GM19468 (cell line): ENCODE data around the gene GRM4.

Source experiments
- ATAC-seq: cut with Tn5 transposase; IDR thresholded peaks from one replicate; pipeline ENCODE4 v1.9.1; 2021; ENCODE audit warnings: mild to moderate bottlenecking, moderate library complexity, moderate number of reproducible peaks; ENCODE audit not compliant: unreplicated experiment; ENCODE audit errors: extremely low read depth

Gene GRM4

DNA sequence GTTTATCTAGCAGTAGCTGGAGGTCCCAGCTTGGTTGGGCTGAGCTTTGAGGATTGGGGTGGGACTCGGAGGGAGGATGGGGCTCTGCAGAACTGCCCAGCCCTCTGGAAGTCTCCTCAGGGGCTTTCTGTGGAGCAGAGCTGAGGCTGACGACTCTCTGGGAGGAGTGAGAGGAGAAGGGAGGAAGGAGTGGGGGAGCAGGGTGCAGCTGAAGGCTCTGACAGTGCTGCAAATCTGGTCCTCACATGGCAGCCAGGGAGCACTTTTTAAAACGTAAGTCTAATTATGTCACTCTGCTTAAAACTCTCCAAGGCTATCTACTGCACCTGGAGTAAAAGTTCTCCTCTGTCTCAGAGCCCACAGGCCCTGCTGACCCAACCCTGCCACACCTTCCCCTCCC lies 32.4 kb downstream of the GRM4 start:
- no peak for ATAC-seq

GRCh38 chr6:34112126-34112525 lies 33.8 kb downstream of the GRM4 start:
- ATAC-seq, result no peak

GRCh38 chr6:34110610-34111009 lies 35.3 kb downstream of the GRM4 start:
- no peak for ATAC-seq

- ATAC-seq, result no peak
Measured at GRCh38 chr6:34108176-34108575, 37.7 kb downstream of the GRM4 start.

DNA sequence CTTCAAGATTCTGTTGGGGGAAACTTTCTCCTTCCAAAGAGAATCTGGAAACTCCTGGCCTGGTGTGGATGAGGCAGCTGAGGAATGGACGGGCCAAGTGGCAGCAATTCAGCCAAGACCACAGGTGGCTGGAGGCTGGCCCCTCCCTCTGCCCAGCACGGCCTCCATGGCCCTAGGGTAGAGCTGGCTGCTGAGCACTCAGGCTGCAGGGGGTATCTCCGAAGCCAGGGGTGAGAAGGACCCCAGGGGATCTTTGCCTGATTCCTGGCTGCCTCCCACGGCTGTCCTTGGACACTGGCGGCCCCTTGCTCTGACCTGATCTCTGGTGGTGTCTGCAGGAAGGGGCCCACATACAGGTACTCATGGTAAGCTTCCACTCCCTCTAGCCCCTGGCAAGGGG lies 39.0 kb downstream of the GRM4 start:
- ATAC-seq, result no peak

- ATAC-seq, result no peak
Measured at GRCh38 chr6:34106421-34106820, 39.5 kb downstream of the GRM4 start.

GRCh38 chr6:34104628-34105027 lies 41.3 kb downstream of the GRM4 start:
- ATAC-seq, result no peak

- no peak for ATAC-seq
Measured at GRCh38 chr6:34104186-34104585, 41.7 kb downstream of the GRM4 start.

DNA sequence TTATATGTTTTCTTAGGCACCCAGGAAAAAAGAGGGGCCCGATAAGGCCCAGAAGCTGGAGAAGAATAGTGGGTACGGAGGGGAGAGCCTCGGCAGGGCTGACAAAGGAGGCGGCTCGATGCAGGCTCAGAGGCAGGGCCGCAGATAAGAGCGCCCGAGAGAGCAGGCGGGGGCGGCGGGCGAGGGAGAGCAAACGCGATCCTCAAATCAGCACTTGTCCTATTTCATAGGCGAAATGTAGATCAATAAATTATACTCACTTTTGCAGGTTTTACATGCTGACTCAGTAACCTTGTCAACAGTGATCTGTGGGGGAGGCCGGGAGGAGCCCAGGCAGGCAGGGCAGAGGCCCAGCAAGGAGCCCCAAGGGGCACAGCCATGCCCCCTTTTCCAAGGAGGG lies 42.6 kb downstream of the GRM4 start:
- ATAC-seq, result no peak

GRCh38 chr6:34102696-34103095 lies 43.2 kb downstream of the GRM4 start:
- no peak for ATAC-seq

DNA sequence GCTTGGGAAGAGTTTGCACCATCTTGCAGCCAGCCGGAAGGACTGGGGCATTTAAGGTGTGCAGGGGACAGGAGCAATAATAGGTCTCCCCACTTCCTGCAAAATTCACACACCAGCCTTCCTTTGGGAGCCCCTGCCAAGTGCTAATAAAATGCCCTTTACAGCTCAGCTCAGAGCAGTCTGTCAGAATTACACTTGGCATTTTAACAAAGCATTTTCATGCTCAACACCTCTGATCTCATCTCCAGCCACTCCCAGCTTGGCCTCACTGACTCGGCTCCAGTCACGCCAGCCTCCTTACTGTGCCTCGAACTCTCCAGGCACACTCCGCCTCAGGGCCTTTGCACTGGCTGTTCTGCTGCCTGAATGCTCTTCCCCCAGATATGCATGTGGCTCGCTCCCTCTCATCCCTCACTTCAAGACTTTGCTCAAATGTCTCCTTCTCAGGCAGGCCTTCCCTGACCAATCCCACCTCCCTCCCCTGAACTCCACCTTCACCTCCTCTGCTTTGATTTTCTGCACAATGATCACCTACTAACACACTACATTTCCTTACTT lies 43.7 kb downstream of the GRM4 start:
- no peak for ATAC-seq

DNA sequence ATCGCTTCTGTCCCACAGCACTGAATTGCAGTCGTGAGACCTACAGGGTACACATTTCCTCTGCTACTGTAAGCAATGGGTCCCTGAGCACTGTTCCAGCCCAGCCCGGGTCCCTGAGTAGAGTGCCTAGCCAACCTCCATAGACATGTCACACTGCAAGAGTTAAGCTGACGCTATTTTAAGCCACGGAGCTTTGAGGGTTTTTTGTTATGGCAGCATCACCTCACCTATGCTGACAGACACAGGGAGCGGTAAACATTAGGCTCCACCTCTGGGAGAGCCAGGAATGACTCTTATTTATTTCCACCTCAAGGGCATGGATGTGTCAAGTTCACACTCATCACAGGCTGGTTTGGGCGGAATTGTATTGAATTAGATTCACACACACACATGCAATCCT lies 45.1 kb downstream of the GRM4 start:
- no peak for ATAC-seq

DNA sequence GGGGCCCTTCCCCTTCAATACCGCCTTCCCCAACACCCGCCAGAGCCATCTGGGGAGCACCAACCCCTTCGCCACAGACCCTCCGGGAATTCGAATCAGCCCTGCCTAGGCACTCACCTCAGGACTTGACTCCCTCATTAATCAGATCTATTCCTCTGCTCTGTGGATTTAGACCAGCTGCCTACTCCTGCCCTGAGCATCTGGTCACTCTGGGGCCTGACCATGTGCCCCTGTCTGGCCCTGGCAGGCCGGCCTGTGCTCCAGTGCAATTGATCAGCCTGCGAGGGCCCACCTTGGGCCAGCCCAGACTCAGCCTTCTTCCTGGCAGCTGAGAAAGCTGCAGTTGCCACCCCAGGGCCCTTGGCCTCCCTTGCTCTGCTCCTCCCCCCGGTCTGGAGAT lies 46.0 kb downstream of the GRM4 start:
- ATAC-seq, result no peak

DNA sequence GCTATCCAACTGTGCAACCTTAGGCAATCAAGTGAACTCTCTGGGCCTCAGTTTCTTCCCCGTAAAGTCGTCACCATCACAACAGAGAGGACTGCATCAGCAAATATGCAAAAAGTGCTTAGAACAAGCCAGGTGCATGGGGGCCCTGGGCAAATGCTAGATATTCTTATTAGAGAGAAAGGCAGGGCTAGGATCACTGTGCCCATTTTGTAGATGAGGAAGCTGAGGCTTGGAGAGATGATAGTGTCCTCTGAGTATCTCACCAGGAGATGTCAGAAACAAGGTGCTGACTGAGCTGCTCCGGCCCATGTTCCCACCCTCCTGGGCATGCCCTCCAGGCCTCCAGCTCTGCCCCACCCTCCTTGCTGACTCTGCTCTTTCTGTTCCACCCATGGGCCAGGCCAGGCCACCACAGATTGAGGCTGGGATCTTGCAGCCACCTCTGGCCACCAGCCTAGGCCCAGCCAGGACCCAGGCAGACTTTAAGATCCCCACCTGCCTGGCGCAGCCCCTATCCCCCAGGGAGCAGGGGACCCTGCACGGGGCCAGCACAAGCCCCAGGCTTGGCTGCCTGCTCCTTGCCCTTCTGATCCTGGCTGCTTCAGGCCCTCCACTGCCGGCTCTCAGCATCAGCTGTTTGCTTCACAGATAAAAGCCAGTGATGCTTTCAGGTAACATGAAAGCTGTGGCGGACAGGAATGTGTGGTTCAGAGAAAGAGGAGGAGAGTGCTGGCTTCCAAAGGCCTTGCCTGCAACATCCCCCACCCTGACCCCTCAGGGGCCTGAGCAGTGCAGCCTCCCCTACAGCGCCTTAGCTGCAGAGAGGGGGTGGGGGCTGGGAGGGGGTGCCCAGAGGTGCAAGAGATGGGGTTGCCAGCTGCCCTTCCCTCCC lies 47.6 kb downstream of the GRM4 start:
- ATAC-seq, result no peak

DNA sequence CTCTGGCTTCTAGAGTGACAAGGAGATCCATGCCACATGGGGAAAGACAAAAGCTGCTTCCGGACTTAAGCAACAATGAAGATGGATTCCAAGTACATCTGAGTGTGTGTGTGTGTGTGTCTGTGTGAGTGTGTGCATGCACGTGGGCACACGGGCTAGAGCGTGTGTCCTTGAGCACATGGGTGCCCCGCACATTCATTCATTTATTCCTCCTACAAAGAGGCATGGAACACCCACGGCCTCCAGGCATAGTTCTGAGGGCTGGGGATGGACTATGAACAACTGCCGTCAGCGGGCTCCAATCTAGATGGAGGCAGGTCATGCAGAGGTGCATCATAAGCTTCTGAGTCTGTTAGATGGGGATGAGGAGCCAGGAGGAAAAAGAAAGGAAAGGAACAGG lies 49.1 kb downstream of the GRM4 start:
- no peak for ATAC-seq

DNA sequence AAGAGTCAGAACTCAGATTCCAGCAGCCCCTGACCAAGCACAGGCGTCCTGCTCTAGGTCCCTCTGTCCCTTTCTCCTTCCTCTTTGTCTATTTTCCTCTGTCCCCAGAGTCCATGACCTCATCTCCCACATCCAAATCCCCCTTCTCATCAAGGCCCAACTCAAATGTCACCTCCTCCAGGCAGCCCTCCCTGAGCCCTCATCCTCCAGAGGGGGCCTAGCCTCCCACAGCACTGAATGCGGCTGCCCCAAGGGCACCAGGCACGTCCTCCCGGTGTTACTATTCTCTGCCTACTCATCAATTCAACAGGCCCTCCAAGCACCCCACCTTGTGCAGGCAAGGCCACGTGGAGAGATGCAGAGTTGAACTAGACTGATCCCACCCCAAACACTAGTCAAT lies 49.7 kb downstream of the GRM4 start:
- no peak for ATAC-seq

DNA sequence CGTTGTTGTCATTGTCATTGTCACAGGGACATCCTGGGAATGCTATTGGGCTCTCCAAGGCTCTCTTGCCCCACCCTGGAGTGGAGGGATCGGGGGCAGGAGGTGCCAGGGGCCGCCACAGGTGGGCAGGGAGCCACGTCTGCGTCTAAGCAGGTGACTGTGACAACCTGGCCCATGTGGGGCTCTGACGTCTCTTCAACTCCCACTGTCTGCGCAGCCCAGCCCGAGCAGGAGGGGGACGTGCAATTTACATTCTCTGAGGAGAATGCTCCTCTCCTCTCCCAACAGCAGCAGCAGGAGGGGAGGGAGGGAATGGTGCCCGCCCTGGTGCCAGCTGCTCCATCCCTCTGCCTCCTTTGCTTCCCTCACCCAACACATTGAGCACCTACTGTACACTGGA lies 50.1 kb downstream of the GRM4 start:
- no peak for ATAC-seq

DNA sequence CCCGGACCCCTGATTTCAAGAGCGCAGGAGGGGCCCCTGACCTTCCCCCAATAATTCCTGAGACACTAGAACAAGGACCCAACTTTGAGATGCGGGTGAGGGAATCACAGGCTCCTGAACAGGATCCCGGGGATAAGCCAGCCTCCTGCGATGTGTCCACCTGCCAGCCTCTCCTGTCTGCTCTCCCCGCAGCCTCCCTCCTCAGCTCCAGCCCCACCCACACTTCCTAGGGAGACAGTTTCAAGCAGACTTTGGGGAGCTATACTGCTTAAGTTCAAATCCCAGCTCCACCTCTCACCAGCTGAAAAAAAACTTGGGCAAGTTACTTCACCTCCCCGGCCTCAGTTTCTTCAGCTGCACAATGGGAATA lies 50.8 kb downstream of the GRM4 start:
- ATAC-seq, result no peak

DNA sequence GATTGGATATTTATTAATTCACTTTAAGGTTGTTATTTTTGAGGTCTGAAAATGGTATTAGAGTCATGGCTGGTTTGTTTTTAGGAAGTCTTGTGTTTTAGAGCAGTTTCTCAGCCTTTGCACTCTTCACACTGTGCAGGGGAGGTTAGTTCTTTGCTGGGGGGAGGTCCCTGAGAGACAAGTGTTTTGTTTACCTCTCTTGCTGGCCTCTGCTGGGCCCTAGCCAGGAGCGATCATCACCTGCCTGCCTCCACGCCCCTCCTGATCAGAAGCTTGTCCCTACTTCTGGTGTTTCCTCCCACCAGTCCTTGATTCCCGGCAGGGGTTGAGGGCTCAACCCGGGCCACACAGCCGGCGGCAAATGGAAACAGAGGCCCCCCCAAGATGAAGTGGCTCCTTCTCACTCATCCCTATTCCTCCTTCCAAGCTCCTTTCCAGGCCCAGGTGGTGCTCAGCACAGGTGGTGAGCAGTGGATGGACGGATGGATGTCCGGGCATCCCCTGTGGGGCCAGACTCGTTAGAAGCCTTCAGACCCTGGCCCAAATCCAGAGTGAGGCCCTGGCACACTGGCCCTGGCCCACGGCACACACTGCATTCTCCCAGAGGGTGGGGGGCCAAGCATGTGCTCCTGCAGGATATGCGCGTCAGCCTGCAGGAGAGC lies 51.3 kb downstream of the GRM4 start:
- ATAC-seq, result no peak

DNA sequence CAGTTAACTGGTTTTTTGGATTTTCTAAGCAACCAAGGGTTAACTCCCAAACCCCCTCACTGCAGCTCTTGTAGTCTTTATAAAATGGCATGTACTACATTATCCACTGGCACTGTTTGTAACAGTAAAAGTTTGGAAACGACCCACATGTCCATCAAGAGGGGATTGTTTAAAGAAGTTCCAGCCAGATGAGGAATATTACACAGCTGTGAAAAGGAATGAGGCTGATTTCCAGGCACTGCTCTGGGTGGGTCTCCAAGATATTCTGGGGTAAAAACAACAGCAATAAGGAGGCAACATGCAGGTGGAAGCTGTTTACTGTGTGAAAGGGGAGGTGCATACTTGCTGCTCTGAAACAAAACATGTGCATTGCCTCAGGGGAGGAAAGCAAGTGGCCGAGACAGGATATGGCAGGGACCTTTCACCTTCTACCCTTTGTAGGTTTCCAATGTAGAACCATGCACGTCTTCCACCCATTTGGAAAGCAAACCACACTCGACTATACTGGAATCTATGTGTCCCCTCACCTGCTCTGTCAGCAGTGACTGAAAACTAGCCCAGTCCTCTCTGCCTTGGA lies 51.9 kb downstream of the GRM4 start:
- ATAC-seq, result no peak

DNA sequence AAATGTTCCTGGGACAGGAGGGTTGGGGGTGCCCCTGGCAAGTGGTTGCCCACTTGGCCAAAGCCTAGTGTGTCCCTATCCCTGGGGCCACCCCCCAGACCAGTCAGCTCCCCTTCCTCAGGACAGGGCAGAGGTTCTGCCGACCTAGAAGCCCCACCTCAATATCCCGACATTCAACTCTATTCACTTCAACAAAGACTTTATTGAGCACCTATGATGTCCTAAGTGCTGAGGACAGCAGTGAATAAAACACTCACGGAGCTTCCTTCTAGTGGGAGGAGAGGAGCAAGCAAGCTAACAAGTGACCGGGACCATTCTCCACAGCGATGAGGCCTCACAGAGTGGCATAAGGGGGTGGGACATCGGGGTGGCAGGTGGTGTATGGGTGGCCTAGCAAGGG lies 52.7 kb downstream of the GRM4 start:
- no peak for ATAC-seq
